Endothelial cell of umbilical vein (primary cell): ENCODE data around the gene PCNT. TPM values are rescaled to one million over a fixed set of nuclear protein-coding genes. Genes with fewer than 3 reads are reported as not detected.
A peak's percentile ranks its signal among the peaks of the same experiment; 100 is the strongest.

Experiments used
- BruUV-seq: library from RNA; stranded (reverse); fragments of 400-500 nt; replicated peaks from 2 replicates; lab custom pipeline; 2021; lab: Mats Ljungman, UMichigan
- CTCF ChIA-PET: fragments of 300-600, 350-600 bp; sonication (Branson Sonifier 250); formaldehyde crosslinking; loops from one replicate; lab custom pipeline; 2021; ENCODE audit warnings: antibody characterized with exemption, inconsistent platforms; lab: Charles Lee
- POLR2A ChIA-PET: fragments of 300-600, 350-600 bp; sonication (Branson Sonifier 250); formaldehyde crosslinking; loops from one replicate; lab custom pipeline; 2021; ENCODE audit warnings: antibody characterized with exemption, inconsistent platforms; lab: Charles Lee
- DNase-seq: peaks from one replicate; pipeline ENCODE4 v3.0.0-alpha.2; 2011; ENCODE audit warnings: low read depth, low spot score
- FAIRE-seq: peaks from 2 replicates; lab custom pipeline; 2011; peaks lifted over from hg19 to GRCh38; lab: Jason Lieb, UNC
- H2AFZ ChIP-seq: 2 replicates; pipeline ENCODE4 v1.6.0; 2012; ENCODE audit warnings: low read depth, low read length, control low read depth, inconsistent platforms
- H3K27ac ChIP-seq: 2 replicates; pipeline ENCODE4 v1.5.1; 2011; ENCODE audit warnings: low read depth, mild to moderate bottlenecking, control low read depth, low read length, moderate library complexity; ENCODE audit not compliant: insufficient read depth
- H3K27me3 ChIP-seq, 2 experiments: 2 replicates each; pipeline versions ENCODE4 v1.6.0 to v1.6.1; 2011; ENCODE audit warnings: low read length in 2 of 2, mixed read lengths in 1 of 2; ENCODE audit not compliant: control insufficient read depth in 2 of 2, insufficient read depth in 2 of 2
- H3K36me3 ChIP-seq, 2 experiments: 2 replicates in 1 of 2; 3 replicates in 1 of 2; pipeline ENCODE4 v1.5.1; 2011; ENCODE audit warnings: low read length in 2 of 2, mild to moderate bottlenecking in 1 of 2, moderate library complexity in 1 of 2; ENCODE audit not compliant: control insufficient read depth in 2 of 2, insufficient read depth in 2 of 2; ENCODE audit errors: extremely low read depth in 1 of 2
- H3K4me1 ChIP-seq: 3 replicates; pipeline ENCODE4 v1.5.1; 2011; ENCODE audit warnings: mild to moderate bottlenecking, low read length; ENCODE audit not compliant: control insufficient read depth, insufficient read depth; ENCODE audit errors: extremely low read depth
- H3K4me2 ChIP-seq: 2 replicates; pipeline ENCODE4 v1.6.1; 2011; ENCODE audit warnings: low read length, control low read depth, mixed read lengths; ENCODE audit not compliant: insufficient read depth
- H3K4me3 ChIP-seq, 3 experiments: fragments of 200-600 bp in 1 of 3; sonication (generic), shearing (Covaris generic) in 1 of 3; replicated peaks in 1 of 3; 2 replicates each; pipeline ENCODE4 v1.5.1; 2011 to 2016; ENCODE audit warnings: control low read depth in 3 of 3, low read length in 3 of 3, mild to moderate bottlenecking in 2 of 3, inconsistent platforms in 1 of 3, low read depth in 1 of 3, moderate library complexity in 1 of 3; ENCODE audit not compliant: insufficient read depth in 1 of 3
- H3K79me2 ChIP-seq: 2 replicates; pipeline ENCODE4 v1.6.0; 2012; ENCODE audit warnings: low read length, inconsistent platforms; ENCODE audit not compliant: control insufficient read depth, insufficient read depth
- H3K9ac ChIP-seq: replicated peaks from 2 replicates; pipeline ENCODE3; 2011; ENCODE audit warnings: low read length, control low read depth; ENCODE audit not compliant: insufficient read depth; ENCODE audit errors: extremely low read depth
- H3K9me1 ChIP-seq: replicated peaks from 3 replicates; pipeline ENCODE4 v1.6.0; 2011; ENCODE audit warnings: mild to moderate bottlenecking, low read length; ENCODE audit not compliant: control insufficient read depth, insufficient read depth; ENCODE audit errors: extremely low read depth
- H3K9me3 ChIP-seq: replicated peaks from 2 replicates; pipeline ENCODE4 v1.5.1; 2012; ENCODE audit warnings: low read length, inconsistent platforms; ENCODE audit not compliant: control insufficient read depth, insufficient read depth
- H4K20me1 ChIP-seq: replicated peaks from 2 replicates; pipeline ENCODE3; 2011; ENCODE audit warnings: mild to moderate bottlenecking, low read length; ENCODE audit not compliant: control insufficient read depth, insufficient read depth; ENCODE audit errors: extremely low read depth
- CTCF ChIP-seq, 2 donors: IDR thresholded peaks; 1 replicate in 1 of 2; 2 replicates in 1 of 2; pipeline ENCODE4 v1.5.1; 2011; ENCODE audit warnings: low read length in 2 of 2, mild to moderate bottlenecking in 2 of 2, moderate library complexity in 2 of 2, control low read depth in 1 of 2, inconsistent platforms in 1 of 2, low read depth in 1 of 2; ENCODE audit not compliant: insufficient read depth in 1 of 2; ENCODE audit errors: extremely low read depth in 1 of 2
- GATA2 ChIP-seq: IDR thresholded peaks from 2 replicates; pipeline ENCODE4 v1.7.0; 2011; ENCODE audit warnings: low read depth, mild to moderate bottlenecking, moderate library complexity, mixed read lengths, low read length; ENCODE audit not compliant: insufficient read length, insufficient read depth
- POLR2A ChIP-seq: IDR thresholded peaks from 2 replicates; pipeline ENCODE4 v1.6.1; 2012; ENCODE audit warnings: low read depth, mild to moderate bottlenecking, control low read depth, low read length
- POLR2AphosphoS5 ChIP-seq: IDR thresholded peaks from 2 replicates; pipeline ENCODE4 v1.6.1; 2012; ENCODE audit warnings: low read depth, mild to moderate bottlenecking, control low read depth, low read length, moderate library complexity; ENCODE audit not compliant: insufficient read depth
- dilution Hi-C: fragments of 300-500 bp; cut with MboI; formaldehyde crosslinking; loops from one replicate; pipeline ENCODE4 v1.15.0; 2019; ENCODE audit warnings: low sequenced_read_pairs; ENCODE audit not compliant: extremely low pct_ligation_motif_present
- intact Hi-C: fragments of 100-400 bp; cut with micrococcal nuclease; formaldehyde crosslinking; loops from one replicate; pipeline ENCODE4 v1.10.0; 2022
- polyA plus RNA-seq, 4 experiments: library from polyadenylated mRNA; depleted of rRNA in 3 of 4; stranded (reverse) in 3 of 4; unstranded in 1 of 4; fragments of >200 nt; gene quantifications; 2 replicates each; pipeline versions ENCODE4 v1.2.1 to v1.2.3, GENCODE V29; 2011 to 2012; ENCODE audit warnings: missing spikeins in 1 of 4
- total RNA-seq: library from RNA; stranded (reverse); gene quantifications from 2 replicates; pipeline ENCODE4 v1.2.3, GENCODE V29; 2021
- TF ChIP-seq, protein P1 (sequence below): IDR thresholded peaks from 2 replicates; pipeline ENCODE4 v1.6.1; 2011; ENCODE audit not compliant: insufficient read depth, insufficient read length

PCNT gene
- total and polyA plus RNA-seq, 2 donors (not counting 3 experiments of a cell fraction or from before 2014, with no cell fraction given) = 9.6 to 49.5 TPM

GRCh38 chr21:46323227-46323709, 688 bp upstream of the PCNT start:
- no peaks in the 10 kb centered on the region for H3K9me3 ChIP-seq
- no peaks in the 10 kb centered on the region for H3K9me1 ChIP-seq
- H3K79me2 ChIP-seq = peaks cover 54% of the 10 kb centered on the region
- intact Hi-C loops = loop anchor here (1.0 to 5.0 kb wide), 2 partner anchors 37 to 181 kb away; partner anchors contain the start of gene YBEY
- H3K36me3 ChIP-seq = peaks cover 0 to 2% of the 10 kb centered on the region in 2 experiments
- ChIA-PET CTCF (interaction anchor here (0.9 to 1.8 kb wide), 5 partner anchors 10 to 180 kb away, joined by 3 to 7 read pairs (median 3); partner anchors contain the start of gene YBEY), POLR2A (interaction anchor here (1.4 kb wide), 1 partner anchor 38 kb away, joined by 3 read pairs; the partner anchor contains the start of gene MCM3AP)
- no peaks in the 10 kb centered on the region for H4K20me1 ChIP-seq
- DNase-seq (no peak), FAIRE-seq (no peak)
- H2AFZ ChIP-seq = peak overlapping the region; percentile 10
- H3K4me1 ChIP-seq = peaks cover 29% of the 10 kb centered on the region
- dilution Hi-C loops = no loop called here
- peak overlapping the region; percentile 88 for H3K9ac ChIP-seq
- peak overlapping the region; percentile 93 for H3K4me2 ChIP-seq
- H3K27ac ChIP-seq = peak overlapping the region; percentile 61
- no peaks in the 10 kb centered on the region for H3K27me3 ChIP-seq
- TSS peak; percentile 53 for BruUV-seq
- TF ChIP-seq POLR2AphosphoS5 (no peak), GATA2 (no peak), CTCF (IDR thresholded peaks at IDR 0.05; ENCODE audit: extremely low read depth in 1 of 2, insufficient read depth in 1 of 2, low read depth in 1 of 2, low read length in 2 of 2) (no peak), POLR2A (no peak)
- TF ChIP-seq, protein P1, sequence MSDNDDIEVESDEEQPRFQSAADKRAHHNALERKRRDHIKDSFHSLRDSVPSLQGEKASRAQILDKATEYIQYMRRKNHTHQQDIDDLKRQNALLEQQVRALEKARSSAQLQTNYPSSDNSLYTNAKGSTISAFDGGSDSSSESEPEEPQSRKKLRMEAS = no peak
- H3K4me3 ChIP-seq = peak overlapping the region; percentile 60 to 86 (median 66)
